Left ventricle myocardium superior (tissue), 1 donor: ENCODE measurements around the gene CENPA. TPM values are rescaled to one million over a fixed set of nuclear protein-coding genes. Genes with fewer than 3 reads are reported as not detected.

ENCODE experiments used
- ATAC-seq: fragments of 200-7000 bp; cut with Tn5 transposase; one replicate; pipeline ENCODE4 v1.9.1; 2020; ENCODE audit warnings: mild to moderate bottlenecking, moderate library complexity
- DNase-seq: peaks from one replicate; pipeline ENCODE4 v3.0.0-alpha.2; 2020
- intact Hi-C: fragments of 100-400 bp; cut with micrococcal nuclease; formaldehyde crosslinking; loops from one replicate; pipeline ENCODE4 v1.11.0; 2022
- total RNA-seq: library from RNA; stranded (reverse); fragmentation: NEBNext Ultra II Directional; extraction: Animal tissue kit (Norgen Biotek cat#: 25700); gene quantifications from one replicate; pipeline ENCODE4 v1.2.1, GENCODE V29; 2021
- donor health status: DM: no; HTN: yes; CAD: no; lungs with severe emphysema.

Gene CENPA
- total RNA-seq, 1 donor from 2014 or later, result not detected

DNA sequence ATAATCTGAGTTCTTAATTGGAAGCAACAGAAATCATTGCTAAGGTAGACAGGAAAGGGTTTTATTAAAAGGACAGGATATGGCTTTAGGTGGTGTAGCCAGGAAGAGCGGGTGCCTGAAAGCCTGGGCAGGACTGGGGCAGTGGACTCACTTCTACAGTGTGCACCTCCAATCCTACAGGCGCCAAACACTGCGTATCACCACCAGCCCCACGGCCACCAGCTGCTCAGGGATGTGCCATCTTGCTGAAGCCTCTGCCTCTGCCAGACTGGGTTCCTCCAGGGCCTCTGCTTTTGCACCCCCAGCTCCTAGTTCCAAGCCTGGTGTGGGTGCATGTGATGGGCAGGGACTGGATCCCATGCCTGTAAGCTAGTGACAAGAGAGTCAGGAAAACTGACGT is 32.4 kb downstream of the CENPA start:
- intact Hi-C loops, result no loop called here
- DNase-seq, result no peak
- no peak for ATAC-seq

- intact Hi-C loops, result no loop called here
- no peak for ATAC-seq
- no peak for DNase-seq
Measured at GRCh38 chr2:26818972-26819371, 33.1 kb downstream of the CENPA start.

GRCh38 chr2:26820932-26821331 is 35.1 kb downstream of the CENPA start:
- intact Hi-C loops, result no loop called here
- no peak for ATAC-seq
- no peak for DNase-seq

GRCh38 chr2:26822877-26823276 is 37.0 kb downstream of the CENPA start:
- DNase-seq, result no peak
- intact Hi-C loops, result no loop called here
- ATAC-seq, result no peak

GRCh38 chr2:26838121-26838906 is 52.5 kb downstream of the CENPA start:
- ATAC-seq (no peak), DNase-seq (no peak)
- intact Hi-C loops, result no loop called here

DNA sequence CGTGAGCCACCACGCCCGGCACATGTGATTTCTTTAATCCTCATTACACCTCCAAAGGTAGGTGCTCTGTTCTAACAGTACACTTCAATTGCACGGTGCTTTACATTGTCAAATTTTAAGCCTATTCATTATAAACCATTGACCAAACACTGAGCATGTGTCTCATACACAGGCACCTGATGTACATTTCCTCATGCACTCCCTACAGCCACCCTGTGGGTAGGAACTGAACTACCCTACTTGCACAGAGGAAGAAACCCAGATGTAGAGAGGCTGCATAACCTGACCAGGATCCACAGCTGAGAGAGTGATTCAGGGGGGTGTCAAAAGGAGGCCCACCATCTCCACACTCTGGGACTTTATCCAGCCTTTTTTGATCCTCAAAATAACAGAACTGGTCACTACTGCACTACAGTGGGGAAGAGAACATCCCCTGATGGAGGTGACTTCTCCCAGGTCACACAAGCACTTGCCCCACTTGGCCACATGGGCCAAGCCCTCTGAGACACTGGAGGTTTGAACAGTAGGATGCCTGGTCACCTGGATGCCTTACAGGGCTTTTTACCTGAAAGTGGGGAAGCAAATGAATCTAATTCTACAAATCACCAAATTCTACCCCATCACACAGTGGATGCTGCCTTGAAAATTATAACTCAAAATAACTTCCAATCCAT is 55.2 kb downstream of the CENPA start:
- intact Hi-C loops, result no loop called here
- no peak for DNase-seq
- ATAC-seq, result no peak

- ATAC-seq (no peak), DNase-seq (no peak)
- intact Hi-C loops, result no loop called here
Measured at GRCh38 chr2:26843041-26843440, 57.2 kb downstream of the CENPA start.

Other genes starting within 250 kb of the CENPA start
- gene CIB4, start 144.7 kb upstream of the CENPA start, total RNA-seq, result not detected
- 2.8 TPM for gene KCNK3, start 93.3 kb upstream of the CENPA start, total RNA-seq
- 19.9 TPM for gene SLC35F6, start 21.8 kb upstream of the CENPA start, total RNA-seq
- not detected for gene DPYSL5, start 62.1 kb downstream of the CENPA start, total RNA-seq
- gene MAPRE3, start 184.6 kb downstream of the CENPA start, total RNA-seq, result 52.4 TPM
- 30.9 TPM for gene TMEM214, start 246.9 kb downstream of the CENPA start, total RNA-seq